OCI-LY1 (cell line): ENCODE results near the gene FGD3.

Experiments
- EZH2 ChIP-seq: fragments of 200-600 bp; sonication (generic), shearing (Covaris generic); IDR thresholded peaks from 2 replicates; pipeline ENCODE4 v1.8.0; 2017; ENCODE audit warnings: borderline replicate concordance, mixed run types, mild to moderate bottlenecking, antibody characterized with exemption, low read length, moderate library complexity, mixed read lengths
- TF ChIP-seq, protein P1 (sequence below): fragments of 200-600 bp; sonication (generic), shearing (Covaris generic); IDR thresholded peaks from 2 replicates; pipeline ENCODE4 v1.5.1; 2017; ENCODE audit warnings: mild to moderate bottlenecking, antibody characterized with exemption, low read length, moderate library complexity, mixed read lengths

DNA sequence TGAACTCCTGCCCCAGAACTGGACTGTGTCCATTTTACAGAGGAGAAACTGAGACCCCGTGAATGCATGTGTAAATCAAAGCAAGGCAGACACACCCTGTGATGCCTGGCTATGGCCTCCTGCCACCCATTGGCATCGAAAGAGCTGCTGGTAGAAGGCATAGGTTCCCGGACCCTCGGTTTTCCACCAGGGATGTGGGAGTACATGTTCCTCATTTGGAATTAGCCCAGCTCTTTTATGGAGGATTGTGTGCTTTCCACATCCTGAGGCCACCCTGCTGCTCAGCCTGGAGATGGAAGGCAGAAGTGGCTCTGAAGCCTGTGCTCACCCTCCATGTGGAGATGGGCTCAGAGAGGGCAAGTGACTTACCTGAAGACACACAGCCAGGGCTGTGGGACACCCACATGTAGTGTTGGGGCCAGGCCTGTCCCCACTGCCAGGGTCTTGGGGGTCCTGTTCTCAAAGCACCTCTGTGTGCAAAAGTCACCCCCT, 114.0 kb downstream of the FGD3 start:
- TF ChIP-seq EZH2 = no peak
- TF ChIP-seq, protein P1, sequence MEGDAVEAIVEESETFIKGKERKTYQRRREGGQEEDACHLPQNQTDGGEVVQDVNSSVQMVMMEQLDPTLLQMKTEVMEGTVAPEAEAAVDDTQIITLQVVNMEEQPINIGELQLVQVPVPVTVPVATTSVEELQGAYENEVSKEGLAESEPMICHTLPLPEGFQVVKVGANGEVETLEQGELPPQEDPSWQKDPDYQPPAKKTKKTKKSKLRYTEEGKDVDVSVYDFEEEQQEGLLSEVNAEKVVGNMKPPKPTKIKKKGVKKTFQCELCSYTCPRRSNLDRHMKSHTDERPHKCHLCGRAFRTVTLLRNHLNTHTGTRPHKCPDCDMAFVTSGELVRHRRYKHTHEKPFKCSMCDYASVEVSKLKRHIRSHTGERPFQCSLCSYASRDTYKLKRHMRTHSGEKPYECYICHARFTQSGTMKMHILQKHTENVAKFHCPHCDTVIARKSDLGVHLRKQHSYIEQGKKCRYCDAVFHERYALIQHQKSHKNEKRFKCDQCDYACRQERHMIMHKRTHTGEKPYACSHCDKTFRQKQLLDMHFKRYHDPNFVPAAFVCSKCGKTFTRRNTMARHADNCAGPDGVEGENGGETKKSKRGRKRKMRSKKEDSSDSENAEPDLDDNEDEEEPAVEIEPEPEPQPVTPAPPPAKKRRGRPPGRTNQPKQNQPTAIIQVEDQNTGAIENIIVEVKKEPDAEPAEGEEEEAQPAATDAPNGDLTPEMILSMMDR = no peak
